ENCODE results near the gene TMEM42. TPM values are rescaled to one million over a fixed set of nuclear protein-coding genes. Genes with fewer than 3 reads are reported as not detected.

The TMEM42 gene
- total RNA-seq, 5 donors from 2014 or later (not counting 1 experiment from before 2014, with no cell fraction given) = 14.8 to 33.0 (median 25.3) TPM

GRCh38 chr3:44831232-44831631 is 30.5 kb upstream of the TMEM42 start:
- peaks cover 4 to 5% (median 4%) of the 10 kb centered on the region in 3 donors for H3K9me3 Mint-ChIP-seq
- no peaks in the 10 kb centered on the region for H3K36me3 ChIP-seq (ENCODE audit: control insufficient read depth in 2 of 2, extremely low read depth in 1 of 2, insufficient read depth in 1 of 2, low read length in 1 of 2)
- ATAC-seq (replicated peaks in 1 of 4) = no peak
- peaks cover 4% of the 10 kb centered on the region for H3K36me3 Mint-ChIP-seq
- no peak overlapping the region for H3K4me3 ChIP-seq (ENCODE audit: control insufficient read depth in 1 of 2, extremely low read depth in 1 of 2, low read length in 1 of 2)
- no peaks in the 10 kb centered on the region for H3K27me3 Mint-ChIP-seq
- ChIA-PET CTCF (no interaction called here), POLR2A (no interaction called here)
- no peak for DNase-seq
- H3K27ac ChIP-seq (ENCODE audit: low read length) = no peak overlapping the region
- H3K4me1 Mint-ChIP-seq = no peaks in the 10 kb centered on the region
- no peaks in the 10 kb centered on the region for H3K9me3 ChIP-seq
- no peaks in the 10 kb centered on the region for H3K4me1 ChIP-seq (ENCODE audit: control insufficient read depth in 1 of 2, extremely low read depth in 1 of 2, insufficient read depth in 2 of 2, low read length in 2 of 2)
- 100% methylated on average over 1 of the region's 5 CpGs for WGBS (ENCODE audit: insufficient coverage)
- no peak overlapping the region for H3K27ac Mint-ChIP-seq
- H3K4me3 Mint-ChIP-seq = no peak overlapping the region
- no peaks in the 10 kb centered on the region for H3K27me3 ChIP-seq (replicated peaks in 1 of 2; ENCODE audit: control insufficient read depth in 2 of 2, extremely low read depth in 1 of 2, insufficient read depth in 2 of 2, low read length in 1 of 2)

GRCh38 chr3:44832032-44832431 is 29.7 kb upstream of the TMEM42 start:
- H3K4me3 Mint-ChIP-seq = no peak overlapping the region
- peaks cover 10 to 12% (median 11%) of the 10 kb centered on the region in 3 donors for H3K9me3 Mint-ChIP-seq
- Histone ChIP-seq H3K36me3 (ENCODE audit: control insufficient read depth in 2 of 2, extremely low read depth in 1 of 2, insufficient read depth in 1 of 2, low read length in 1 of 2) (no peaks in the 10 kb centered on the region), H3K27me3 (replicated peaks in 1 of 2; ENCODE audit: control insufficient read depth in 2 of 2, extremely low read depth in 1 of 2, insufficient read depth in 2 of 2, low read length in 1 of 2) (no peaks in the 10 kb centered on the region), H3K27ac (ENCODE audit: low read length) (no peak overlapping the region), H3K9me3 (no peaks in the 10 kb centered on the region), H3K4me3 (ENCODE audit: control insufficient read depth in 1 of 2, extremely low read depth in 1 of 2, low read length in 1 of 2) (no peak overlapping the region), H3K4me1 (ENCODE audit: control insufficient read depth in 1 of 2, extremely low read depth in 1 of 2, insufficient read depth in 2 of 2, low read length in 2 of 2) (no peaks in the 10 kb centered on the region)
- no peaks in the 10 kb centered on the region for H3K27me3 Mint-ChIP-seq
- ChIA-PET POLR2A (interaction anchor here in 1 of 2 donors (0.5 kb wide), 1 partner anchor 370 kb away, joined by 4 read pairs; no protein-coding TSS in a partner anchor), CTCF (no interaction called here)
- H3K4me1 Mint-ChIP-seq = no peaks in the 10 kb centered on the region
- H3K36me3 Mint-ChIP-seq = peaks cover 10% of the 10 kb centered on the region
- H3K27ac Mint-ChIP-seq = no peak overlapping the region
- DNase-seq (no peak), ATAC-seq (replicated peaks in 1 of 4) (no peak)
- 86% methylated on average over 1 of the region's 1 CpG for WGBS (ENCODE audit: insufficient coverage)

- peaks cover 10 to 16% (median 11%) of the 10 kb centered on the region in 3 donors for H3K9me3 Mint-ChIP-seq
- peaks cover 12% of the 10 kb centered on the region for H3K36me3 Mint-ChIP-seq
- DNase-seq (no peak), ATAC-seq (replicated peaks in 1 of 4) (no peak)
- no peaks in the 10 kb centered on the region for H3K27me3 Mint-ChIP-seq
- H3K4me3 Mint-ChIP-seq = no peak overlapping the region
- H3K9me3 ChIP-seq = no peaks in the 10 kb centered on the region
- H3K36me3 ChIP-seq (ENCODE audit: control insufficient read depth in 2 of 2, extremely low read depth in 1 of 2, insufficient read depth in 1 of 2, low read length in 1 of 2) = no peaks in the 10 kb centered on the region
- H3K4me1 Mint-ChIP-seq = no peaks in the 10 kb centered on the region
- no peaks in the 10 kb centered on the region for H3K27me3 ChIP-seq (replicated peaks in 1 of 2; ENCODE audit: control insufficient read depth in 2 of 2, extremely low read depth in 1 of 2, insufficient read depth in 2 of 2, low read length in 1 of 2)
- ChIA-PET CTCF (interaction anchor here in 1 of 2 donors (0.7 kb wide), 1 partner anchor 80 kb away, joined by 6 read pairs; no protein-coding TSS in a partner anchor), POLR2A (no interaction called here)
- no CpG with 5 or more reads among the region's 2 CpGs for WGBS (ENCODE audit: insufficient coverage)
- no peak overlapping the region for H3K27ac Mint-ChIP-seq
- H3K4me1 ChIP-seq (ENCODE audit: control insufficient read depth in 1 of 2, extremely low read depth in 1 of 2, insufficient read depth in 2 of 2, low read length in 2 of 2) = no peaks in the 10 kb centered on the region
- H3K27ac ChIP-seq (ENCODE audit: low read length) = no peak overlapping the region
- no peak overlapping the region for H3K4me3 ChIP-seq (ENCODE audit: control insufficient read depth in 1 of 2, extremely low read depth in 1 of 2, low read length in 1 of 2)
Observed at GRCh38 chr3:44832965-44833364, 28.7 kb upstream of the TMEM42 start.

GRCh38 chr3:44833394-44833793 is 28.3 kb upstream of the TMEM42 start:
- Mint-ChIP-seq H3K36me3 (peaks cover 12% of the 10 kb centered on the region), H3K9me3 (peaks cover 10 to 16% (median 11%) of the 10 kb centered on the region in 3 donors), H3K4me3 (no peak overlapping the region), H3K27me3 (no peaks in the 10 kb centered on the region), H3K27ac (no peak overlapping the region), H3K4me1 (no peaks in the 10 kb centered on the region)
- whole genome bisulfite sequencing (ENCODE audit: insufficient coverage) = 100% methylated on average over 7 of the region's 7 CpGs
- ATAC-seq (replicated peaks in 1 of 4) (no peak), DNase-seq (no peak)
- Histone ChIP-seq H3K27ac (ENCODE audit: low read length) (no peak overlapping the region), H3K27me3 (replicated peaks in 1 of 2; ENCODE audit: control insufficient read depth in 2 of 2, extremely low read depth in 1 of 2, insufficient read depth in 2 of 2, low read length in 1 of 2) (no peaks in the 10 kb centered on the region), H3K4me1 (ENCODE audit: control insufficient read depth in 1 of 2, extremely low read depth in 1 of 2, insufficient read depth in 2 of 2, low read length in 2 of 2) (no peaks in the 10 kb centered on the region), H3K4me3 (ENCODE audit: control insufficient read depth in 1 of 2, extremely low read depth in 1 of 2, low read length in 1 of 2) (no peak overlapping the region), H3K36me3 (ENCODE audit: control insufficient read depth in 2 of 2, extremely low read depth in 1 of 2, insufficient read depth in 1 of 2, low read length in 1 of 2) (no peaks in the 10 kb centered on the region), H3K9me3 (no peaks in the 10 kb centered on the region)
- ChIA-PET CTCF (interaction anchor here in 1 of 2 donors (0.7 kb wide), 1 partner anchor 79 kb away, joined by 6 read pairs; no protein-coding TSS in a partner anchor), POLR2A (no interaction called here)

- Histone ChIP-seq H3K36me3 (ENCODE audit: control insufficient read depth in 2 of 2, extremely low read depth in 1 of 2, insufficient read depth in 1 of 2, low read length in 1 of 2) (no peaks in the 10 kb centered on the region), H3K27ac (ENCODE audit: low read length) (no peak overlapping the region), H3K4me1 (ENCODE audit: control insufficient read depth in 1 of 2, extremely low read depth in 1 of 2, insufficient read depth in 2 of 2, low read length in 2 of 2) (no peaks in the 10 kb centered on the region), H3K4me3 (ENCODE audit: control insufficient read depth in 1 of 2, extremely low read depth in 1 of 2, low read length in 1 of 2) (no peak overlapping the region), H3K27me3 (replicated peaks in 1 of 2; ENCODE audit: control insufficient read depth in 2 of 2, extremely low read depth in 1 of 2, insufficient read depth in 2 of 2, low read length in 1 of 2) (no peaks in the 10 kb centered on the region), H3K9me3 (no peaks in the 10 kb centered on the region)
- Mint-ChIP-seq H3K4me3 (no peak overlapping the region), H3K27me3 (no peaks in the 10 kb centered on the region), H3K9me3 (peaks cover 10 to 16% (median 11%) of the 10 kb centered on the region in 3 donors), H3K27ac (no peak overlapping the region), H3K4me1 (no peaks in the 10 kb centered on the region), H3K36me3 (peaks cover 12% of the 10 kb centered on the region)
- DNase-seq (no peak), ATAC-seq (replicated peaks in 1 of 4) (no peak)
- ChIA-PET POLR2A (no interaction called here), CTCF (no interaction called here)
- 100% methylated on average over 1 of the region's 3 CpGs for WGBS (ENCODE audit: insufficient coverage)
Observed at GRCh38 chr3:44835684-44836083, 26.0 kb upstream of the TMEM42 start.

GRCh38 chr3:44842376-44842775 is 19.3 kb upstream of the TMEM42 start:
- Histone ChIP-seq H3K36me3 (ENCODE audit: control insufficient read depth in 2 of 2, extremely low read depth in 1 of 2, insufficient read depth in 1 of 2, low read length in 1 of 2) (no peaks in the 10 kb centered on the region), H3K27ac (ENCODE audit: low read length) (no peak overlapping the region), H3K27me3 (replicated peaks in 1 of 2; ENCODE audit: control insufficient read depth in 2 of 2, extremely low read depth in 1 of 2, insufficient read depth in 2 of 2, low read length in 1 of 2) (no peaks in the 10 kb centered on the region), H3K4me3 (ENCODE audit: control insufficient read depth in 1 of 2, extremely low read depth in 1 of 2, low read length in 1 of 2) (no peak overlapping the region), H3K4me1 (ENCODE audit: control insufficient read depth in 1 of 2, extremely low read depth in 1 of 2, insufficient read depth in 2 of 2, low read length in 2 of 2) (no peaks in the 10 kb centered on the region), H3K9me3 (no peaks in the 10 kb centered on the region)
- no CpG with 5 or more reads among the region's 2 CpGs for WGBS (ENCODE audit: insufficient coverage)
- Mint-ChIP-seq H3K4me1 (no peaks in the 10 kb centered on the region), H3K4me3 (no peak overlapping the region), H3K36me3 (no peaks in the 10 kb centered on the region), H3K27me3 (no peaks in the 10 kb centered on the region), H3K9me3 (peaks cover 0 to under 1% (median 0%) of the 10 kb centered on the region in 3 donors), H3K27ac (no peak overlapping the region)
- CTCF ChIA-PET = no interaction called here
- DNase-seq (no peak), ATAC-seq (replicated peaks in 1 of 4) (no peak)
- POLR2A ChIA-PET = interaction anchor here in 1 of 2 donors (0.6 kb wide), 1 partner anchor 66 kb away, joined by 5 read pairs; no protein-coding TSS in a partner anchor

All from T-cell (primary cell).